Inflammatory macrophage treated with lipopolysaccharide for 4 hours (primary cell): ENCODE data around the gene G6PC2.
"Not testable (repeated sequence)": the region's sequence is repeated elsewhere in the genome, so short reads cannot be mapped to it uniquely, and the experiment has no call there.

ENCODE experiments used
- DNase-seq: peaks from one replicate; pipeline ENCODE4 v3.0.0-alpha.2; 2020

G6PC2 gene, protein sequence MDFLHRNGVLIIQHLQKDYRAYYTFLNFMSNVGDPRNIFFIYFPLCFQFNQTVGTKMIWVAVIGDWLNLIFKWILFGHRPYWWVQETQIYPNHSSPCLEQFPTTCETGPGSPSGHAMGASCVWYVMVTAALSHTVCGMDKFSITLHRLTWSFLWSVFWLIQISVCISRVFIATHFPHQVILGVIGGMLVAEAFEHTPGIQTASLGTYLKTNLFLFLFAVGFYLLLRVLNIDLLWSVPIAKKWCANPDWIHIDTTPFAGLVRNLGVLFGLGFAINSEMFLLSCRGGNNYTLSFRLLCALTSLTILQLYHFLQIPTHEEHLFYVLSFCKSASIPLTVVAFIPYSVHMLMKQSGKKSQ

DNA sequence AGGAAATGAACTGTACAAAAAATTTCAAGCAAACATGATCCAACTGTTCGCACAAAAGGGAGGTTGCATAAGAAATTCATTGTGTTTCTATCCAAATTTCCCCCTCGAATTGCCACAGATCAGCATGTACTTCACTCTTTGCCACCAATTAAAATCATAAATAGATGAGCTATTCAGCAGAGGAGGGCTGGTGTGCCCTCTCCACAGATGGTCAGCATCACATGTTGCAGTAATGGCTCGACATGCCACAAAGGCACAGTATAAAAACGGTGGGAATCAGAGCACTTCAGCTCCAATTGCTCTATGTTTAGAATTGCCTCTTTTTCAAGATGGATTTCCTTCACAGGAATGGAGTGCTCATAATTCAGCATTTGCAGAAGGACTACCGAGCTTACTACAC, at the start of gene G6PC2:
G6PC2 (plus strand) TSS at position 289 of the 400 bp plus-strand sequence; CDS start at position 330, 41 bp downstream.
- no peak for DNase-seq

DNA sequence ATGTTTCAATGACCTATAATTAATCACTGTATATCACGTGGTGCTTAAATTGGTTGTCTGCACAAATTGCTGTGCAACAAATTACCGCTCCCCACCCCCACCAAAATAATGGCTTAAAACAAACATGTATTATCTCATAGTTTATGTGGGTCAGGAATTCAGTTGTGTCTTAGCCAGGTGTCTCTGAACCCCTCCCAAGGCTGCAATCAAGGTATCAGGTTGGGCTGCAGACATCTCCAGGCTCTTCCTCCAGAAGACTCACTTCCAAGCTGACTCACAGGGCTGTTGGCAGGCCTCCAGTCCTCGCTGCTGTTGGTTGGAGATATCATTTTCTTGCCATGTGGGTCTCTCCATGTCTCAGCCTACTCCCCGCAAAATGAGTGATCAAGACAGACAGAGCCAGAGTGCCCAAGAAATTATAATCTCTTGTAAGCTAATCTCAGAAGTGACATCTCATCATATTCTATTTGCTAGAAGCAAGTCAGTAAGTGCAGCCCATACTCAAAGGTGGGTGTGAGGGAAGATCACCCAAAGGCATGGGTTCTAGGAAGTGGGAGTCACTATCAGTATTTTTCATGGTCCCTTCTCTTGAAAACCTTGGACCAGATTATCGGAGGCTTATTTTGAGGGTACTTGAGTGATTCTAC, 49.3 kb upstream of the G6PC2 start:
- no peak for DNase-seq

DNA sequence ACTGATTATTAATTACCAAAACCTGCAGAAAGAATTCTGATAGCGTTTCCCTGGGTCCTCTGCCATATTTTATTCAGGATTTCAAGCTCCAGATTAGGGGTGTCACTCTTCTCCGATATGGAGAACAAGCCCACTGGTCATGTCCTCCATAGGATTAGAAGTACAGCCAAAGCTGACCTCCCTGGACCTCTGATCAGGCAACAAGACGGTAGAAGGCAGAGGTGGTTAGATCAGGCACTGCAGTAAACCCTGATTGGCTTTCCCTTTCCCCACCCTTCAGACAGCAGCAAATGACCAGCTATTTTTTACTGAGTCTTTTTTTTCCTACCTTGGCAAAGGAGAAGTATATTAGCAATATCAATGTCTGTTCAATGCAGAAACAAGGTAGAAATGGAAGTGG, 48.6 kb upstream of the G6PC2 start:
- no peak for DNase-seq

DNA sequence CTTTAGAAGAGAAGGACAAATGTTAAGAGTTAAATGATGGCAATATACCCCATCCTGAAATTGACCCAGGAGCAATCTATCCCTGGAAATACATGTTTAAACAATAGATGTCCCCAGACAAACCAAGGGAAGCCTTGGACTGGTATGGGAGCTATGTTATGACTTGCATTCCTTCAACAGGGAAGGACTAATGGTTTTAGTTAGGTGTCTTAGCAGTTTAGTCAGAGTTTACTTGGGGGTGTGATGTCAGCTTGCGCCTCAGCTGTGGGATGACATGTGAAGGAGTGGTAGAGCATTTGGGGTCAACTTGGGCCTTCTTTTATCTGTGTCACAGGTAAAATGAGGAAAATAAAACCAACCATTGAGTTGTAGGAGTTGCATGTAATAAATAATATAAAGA, 47.6 kb upstream of the G6PC2 start:
- DNase-seq = no peak

DNA sequence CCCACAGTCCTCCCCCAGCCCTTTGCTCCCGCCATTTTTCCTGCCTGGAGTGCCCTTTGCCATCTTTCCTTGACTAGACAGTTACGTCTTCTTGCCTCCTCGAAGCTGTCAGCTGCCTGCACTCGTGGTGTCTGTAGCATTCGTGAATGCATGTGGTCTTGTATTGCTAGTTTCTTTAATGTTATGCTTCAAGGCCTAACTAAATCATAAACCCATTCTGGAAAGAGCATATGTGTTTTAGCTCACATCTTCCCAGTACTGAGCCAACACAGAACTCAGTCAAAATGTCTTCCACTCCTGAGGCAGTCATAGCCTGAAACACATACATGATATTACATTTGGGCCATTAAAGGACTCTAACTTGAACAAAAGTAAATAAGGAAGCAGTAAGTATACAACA, 46.4 kb upstream of the G6PC2 start:
- DNase-seq = no peak

DNA sequence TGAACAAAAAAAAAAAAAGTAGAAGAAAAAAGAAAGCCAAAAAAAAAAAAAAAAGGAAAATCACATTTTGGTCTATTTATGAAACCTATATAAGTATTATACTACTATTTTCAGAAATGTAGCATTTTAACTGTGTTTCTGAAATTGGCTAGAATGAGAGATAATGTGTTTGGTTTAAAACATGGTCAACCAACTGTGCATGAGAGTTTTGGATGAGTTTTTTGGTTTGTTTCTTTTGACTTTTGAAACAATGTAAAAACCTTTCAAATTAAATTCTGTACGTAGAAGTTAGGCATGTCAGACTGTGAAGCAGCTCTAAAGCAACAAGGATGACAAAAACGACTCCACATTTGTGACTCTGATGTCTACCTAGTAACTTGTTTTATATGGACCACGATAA, 45.5 kb upstream of the G6PC2 start:
- DNase-seq = no peak

DNA sequence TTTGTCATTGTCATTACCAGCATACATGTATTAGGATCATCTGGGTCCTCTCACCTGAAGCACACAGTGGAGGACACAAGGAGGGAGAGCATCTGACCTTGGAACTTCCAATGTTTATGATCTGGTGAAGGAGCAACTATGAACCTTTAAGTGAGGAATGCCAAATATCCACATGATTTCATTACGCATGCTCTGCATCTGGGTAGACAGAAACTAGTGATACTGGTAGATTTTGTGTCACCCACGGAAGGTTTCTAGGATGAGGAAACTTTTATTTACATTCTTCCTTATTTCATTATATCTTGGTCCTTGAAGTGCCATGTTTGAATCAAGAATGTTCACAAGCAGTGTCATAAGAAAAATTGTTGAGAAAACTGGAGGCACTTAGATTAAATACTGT, 42.9 kb upstream of the G6PC2 start:
- DNase-seq = no peak

DNA sequence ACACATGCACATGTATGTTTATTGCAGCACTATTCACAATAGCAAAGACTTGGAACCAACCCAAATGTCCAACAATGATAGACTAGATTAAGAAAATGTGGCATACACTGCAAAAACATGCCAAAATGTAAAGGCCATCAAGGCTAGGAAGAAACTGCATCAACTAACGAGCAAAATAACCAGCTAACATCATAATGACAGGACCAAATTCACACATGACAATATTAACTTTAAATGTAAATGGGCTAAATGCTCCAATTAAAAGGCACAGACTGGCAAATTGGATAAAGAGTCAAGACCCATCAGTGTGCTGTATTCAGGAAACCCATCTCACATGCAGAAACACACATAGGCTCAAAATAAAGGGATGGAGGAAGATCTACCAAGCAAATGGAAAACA, 33.9 kb upstream of the G6PC2 start:
- DNase-seq = not testable (repeated sequence)

DNA sequence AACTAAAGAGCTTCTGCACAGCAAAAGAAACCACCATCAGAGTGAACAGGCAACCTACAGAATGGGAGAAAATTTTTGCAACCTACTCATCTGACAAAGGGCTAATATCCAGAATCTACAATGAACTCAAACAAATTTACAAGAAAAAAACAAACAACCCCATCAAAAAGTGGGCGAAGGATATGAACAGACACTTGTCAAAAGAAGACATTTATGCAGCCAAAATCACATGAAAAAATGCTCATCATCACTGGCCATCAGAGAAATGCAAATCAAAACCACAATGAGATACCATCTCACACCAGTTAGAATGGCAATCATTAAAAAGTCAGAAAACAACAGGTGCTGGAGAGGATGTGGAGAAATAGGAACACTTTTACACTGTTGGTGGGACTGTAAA, 30.7 kb upstream of the G6PC2 start:
- not testable (repeated sequence) for DNase-seq

DNA sequence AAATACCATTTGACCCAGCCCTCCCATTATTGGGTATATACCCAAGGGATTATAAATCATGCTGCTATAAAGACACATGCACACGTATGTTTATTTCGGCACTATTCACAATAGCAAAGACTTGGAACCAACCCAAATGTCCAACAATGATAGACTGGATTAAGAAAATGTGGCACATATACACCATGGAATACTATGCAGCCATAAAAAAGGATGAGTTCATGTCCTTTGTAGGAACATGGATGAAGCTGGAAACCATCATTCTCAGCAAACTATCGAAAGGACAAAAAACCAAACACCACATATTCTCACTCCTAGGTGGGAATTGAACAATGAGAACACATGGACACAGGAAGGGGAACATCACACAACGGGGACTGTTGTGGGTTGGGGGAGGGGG, 30.3 kb upstream of the G6PC2 start:
- not testable (repeated sequence) for DNase-seq

DNA sequence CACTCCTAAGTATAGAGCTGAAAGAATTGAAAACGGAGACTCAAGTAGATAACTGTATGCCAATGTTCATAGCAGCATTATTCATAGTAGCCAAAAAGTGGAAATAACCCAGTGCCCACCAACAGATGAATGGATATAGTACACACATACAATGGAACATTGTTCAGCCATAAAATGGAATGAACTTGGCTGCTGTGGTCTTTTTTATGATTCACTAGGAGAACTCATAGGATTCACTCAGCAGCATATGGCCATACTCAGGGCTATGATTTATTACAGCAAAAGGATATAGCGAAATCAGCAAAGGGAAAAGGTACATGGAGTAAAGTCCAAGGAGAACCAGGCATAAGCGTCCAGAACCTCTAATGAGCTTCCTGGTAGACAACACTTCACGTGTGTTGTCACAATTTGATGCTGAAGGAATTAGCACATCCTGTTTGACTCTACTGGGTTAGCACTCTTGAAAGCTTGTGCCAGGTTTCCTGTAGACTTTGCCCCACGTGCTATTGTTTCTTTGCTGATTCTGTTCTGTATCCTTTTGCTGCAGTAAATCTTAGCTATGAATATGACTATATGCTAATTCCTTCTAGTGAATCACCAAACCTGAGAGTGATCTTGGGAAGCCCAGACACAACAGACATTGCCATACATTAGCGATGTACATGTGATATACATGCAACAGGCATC, 26.6 kb upstream of the G6PC2 start:
- no peak for DNase-seq

DNA sequence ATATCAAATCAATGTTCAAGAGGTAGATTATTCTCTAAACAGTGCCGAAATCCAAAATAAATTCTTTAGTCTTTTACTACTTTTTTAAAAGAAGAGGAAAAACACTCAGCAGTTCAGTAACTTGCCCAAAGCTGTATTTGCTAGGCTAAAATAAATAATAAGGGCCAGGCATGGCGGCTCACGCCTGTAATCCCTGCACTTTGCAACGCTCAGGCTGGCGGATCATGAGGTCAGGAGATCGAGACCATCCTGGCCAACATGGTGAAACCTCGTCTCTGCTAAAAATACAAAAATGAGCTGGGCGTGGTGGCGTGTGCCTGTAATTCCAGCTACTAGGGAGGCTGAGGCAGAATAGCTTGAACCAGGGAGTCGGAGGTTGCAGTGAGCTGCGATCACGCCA, 18.9 kb upstream of the G6PC2 start:
- DNase-seq = not testable (repeated sequence)

DNA sequence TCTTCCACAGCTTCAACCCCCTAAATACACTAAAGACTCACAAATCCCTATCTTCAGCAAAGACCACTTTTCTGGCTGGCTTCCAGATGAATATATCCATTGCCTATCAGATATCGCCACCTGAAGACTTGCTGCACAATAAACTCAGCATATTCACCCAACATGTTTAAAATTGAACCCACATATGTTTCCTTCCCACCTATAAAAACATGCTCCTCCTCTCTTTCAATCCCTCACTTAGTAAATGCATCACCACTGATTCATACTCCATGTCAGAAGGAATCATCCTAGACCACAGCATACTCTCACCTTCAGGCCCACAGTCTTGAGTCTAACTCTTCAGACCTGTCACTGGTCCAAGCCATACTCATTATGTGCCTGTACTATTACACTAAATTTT, 16.1 kb upstream of the G6PC2 start:
- no peak for DNase-seq

DNA sequence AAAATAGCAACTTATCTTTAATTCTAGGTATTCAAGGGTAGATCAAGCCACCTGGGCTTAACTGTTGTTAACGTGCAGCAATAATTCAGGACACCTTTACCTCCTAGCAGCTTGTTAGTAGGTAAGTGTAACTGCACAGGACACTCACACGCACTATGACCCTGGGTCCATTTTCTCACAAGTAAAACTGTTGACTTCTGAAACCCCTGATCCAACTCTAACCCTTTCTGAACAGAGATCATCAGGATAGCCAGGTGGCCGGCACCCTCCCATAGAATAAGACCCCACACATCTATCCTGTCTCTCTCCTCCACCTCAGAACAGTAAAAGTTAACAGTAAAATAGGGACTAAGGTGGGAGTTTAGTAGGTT, 11.5 kb upstream of the G6PC2 start:
- no peak for DNase-seq

DNA sequence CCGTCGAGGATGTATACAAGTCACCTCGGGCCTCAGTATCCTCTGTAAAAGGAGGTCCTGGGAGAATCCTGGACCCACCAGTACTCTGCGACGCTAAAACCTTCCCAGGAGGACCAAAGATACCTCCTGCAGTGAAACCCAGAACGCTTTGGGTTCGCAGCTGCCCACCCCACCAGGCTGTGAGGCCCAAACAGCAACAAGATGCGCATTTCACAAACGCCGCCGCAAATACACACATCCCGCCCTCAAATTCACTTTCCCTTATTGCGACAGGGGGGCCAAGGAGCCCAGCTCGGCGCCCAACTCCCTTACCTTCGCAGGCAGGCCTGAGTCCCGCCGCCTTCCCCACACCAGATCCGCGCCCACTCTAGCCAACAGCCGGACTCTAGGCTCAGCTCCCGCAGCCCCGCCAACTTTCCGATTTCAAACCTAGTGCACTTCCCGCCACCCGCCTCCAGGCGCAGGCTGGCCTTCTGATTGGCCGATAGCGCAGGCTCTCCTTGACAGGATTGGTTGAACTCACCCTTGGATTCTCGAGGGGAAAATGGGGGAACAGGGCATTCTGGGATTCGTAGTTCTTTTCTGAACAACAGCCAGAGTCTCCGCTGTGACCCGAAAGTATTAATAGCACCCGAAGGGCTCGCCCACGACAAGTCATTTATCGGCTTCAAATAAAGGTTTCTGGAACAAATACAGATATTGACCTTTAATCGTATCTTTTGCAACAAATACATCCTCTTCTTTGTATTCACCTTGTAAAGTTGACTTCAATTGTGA, 10.9 kb upstream of the G6PC2 start, which contains the start of gene SPC25:
SPC25 (minus strand) TSS at position 425 of the 777 bp plus-strand sequence. CDS start 911 bp downstream, outside the sequence.
- peak; percentile 91 for DNase-seq

DNA sequence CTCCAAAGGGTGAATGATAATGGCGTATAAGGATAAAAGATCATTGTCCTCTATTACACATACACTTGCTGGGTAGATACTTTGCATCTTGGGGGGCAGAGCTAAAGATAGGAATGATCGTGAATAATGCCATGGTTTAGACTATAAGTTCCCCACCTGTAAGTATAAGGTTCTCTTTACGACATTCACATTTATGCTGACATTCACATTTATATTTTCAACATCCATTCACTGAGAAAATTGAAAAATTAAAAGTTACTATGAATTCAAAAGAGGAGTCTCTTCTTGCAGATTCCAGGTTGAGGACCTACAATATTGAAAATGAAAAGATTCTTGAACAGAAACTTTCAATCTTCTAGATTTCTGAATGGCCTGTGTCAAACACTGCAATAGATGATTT, 8.8 kb upstream of the G6PC2 start:
- DNase-seq = no peak

DNA sequence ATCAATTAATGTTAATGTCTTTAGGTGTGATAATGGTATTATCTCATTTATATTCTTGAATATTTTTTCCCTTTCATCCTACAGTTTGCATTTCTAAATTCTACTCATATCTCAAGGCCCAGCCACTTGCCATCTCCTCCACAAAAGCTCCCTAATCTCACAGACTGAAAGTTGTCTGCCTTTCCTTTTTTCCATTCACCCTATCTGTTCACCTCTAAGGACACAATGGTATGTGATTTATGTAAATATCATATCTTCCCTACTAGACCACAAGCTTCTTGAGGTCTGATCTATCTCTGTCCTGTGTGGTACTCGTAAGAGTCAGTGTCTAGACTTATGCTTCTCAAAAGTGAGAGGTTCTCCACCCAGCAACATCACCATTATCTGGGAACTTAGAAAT, 7.0 kb upstream of the G6PC2 start:
- no peak for DNase-seq

DNA sequence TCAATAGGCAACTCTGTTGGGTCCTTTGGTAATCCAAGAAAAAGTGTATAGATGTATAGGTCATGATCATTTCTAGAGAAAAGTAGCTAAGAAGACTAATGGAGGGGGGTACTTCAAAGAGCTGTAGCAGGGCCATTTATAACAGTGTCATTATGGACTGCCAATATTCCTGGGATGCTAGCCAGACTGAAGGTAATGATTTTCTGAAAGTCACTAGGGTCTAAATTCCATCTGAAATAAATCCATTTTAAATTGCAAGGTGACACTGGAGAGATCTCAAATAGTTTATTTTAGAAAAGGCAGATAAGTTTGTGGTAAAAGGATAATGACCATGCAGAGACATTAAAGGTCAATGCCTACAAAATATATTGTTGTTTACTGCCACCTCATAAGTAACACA, 6.4 kb upstream of the G6PC2 start:
- no peak for DNase-seq

DNA sequence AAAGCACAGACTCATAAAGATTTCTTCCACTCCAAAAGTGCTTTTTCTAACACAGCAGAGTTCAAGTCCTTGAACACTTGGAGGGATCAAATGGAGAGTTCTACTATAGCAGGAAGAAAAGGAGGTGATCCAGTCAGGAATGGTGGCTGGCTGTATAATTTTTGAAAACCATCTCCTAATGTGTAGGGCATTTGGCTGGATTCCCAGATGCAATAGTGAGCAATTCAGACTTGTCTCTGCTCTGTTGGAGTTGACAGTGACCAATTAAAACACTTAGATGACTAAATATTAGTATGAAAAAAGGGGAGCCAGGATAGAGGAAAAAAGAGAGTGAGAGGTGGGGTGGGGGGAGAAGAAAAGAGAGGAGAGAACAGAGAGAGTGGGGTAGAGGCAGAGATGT, 5.3 kb upstream of the G6PC2 start:
- no peak for DNase-seq

DNA sequence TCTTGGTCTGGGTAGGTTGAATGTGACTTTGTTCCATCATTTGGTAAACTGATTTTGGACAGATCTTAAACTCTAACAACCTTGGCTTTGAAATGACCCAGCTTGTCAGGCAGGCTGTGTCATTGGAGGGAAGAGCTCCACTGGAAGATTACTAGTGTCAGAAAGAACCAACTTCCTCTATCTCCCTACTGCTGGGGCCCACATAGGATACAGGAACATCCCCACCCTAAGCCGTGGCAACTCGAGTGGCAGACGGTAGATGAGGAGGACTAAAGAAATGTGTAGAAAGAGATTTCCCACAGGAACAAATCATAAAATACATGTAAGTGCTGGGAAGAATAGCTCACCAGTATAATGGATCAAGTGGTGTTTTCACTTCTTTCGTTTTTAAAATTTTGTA, 4.3 kb upstream of the G6PC2 start:
- peak; percentile 19 for DNase-seq

DNA sequence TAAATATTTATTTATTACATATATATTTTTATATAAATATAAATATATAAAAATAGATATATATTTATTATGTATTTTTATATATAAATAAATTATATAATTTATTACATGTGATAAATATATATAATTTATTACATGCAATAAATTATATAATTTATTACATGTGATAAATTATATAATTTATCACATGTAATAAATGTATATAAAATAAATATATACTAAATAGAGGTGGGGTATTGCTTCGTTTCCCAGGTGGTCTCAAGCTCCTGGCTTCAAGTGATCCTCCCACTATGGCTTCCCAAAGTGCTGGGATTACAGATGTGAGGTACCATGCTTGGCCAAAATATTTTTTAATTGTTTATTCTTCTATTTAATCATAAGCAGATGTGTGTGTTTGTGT, 3.6 kb upstream of the G6PC2 start:
- no peak for DNase-seq

DNA sequence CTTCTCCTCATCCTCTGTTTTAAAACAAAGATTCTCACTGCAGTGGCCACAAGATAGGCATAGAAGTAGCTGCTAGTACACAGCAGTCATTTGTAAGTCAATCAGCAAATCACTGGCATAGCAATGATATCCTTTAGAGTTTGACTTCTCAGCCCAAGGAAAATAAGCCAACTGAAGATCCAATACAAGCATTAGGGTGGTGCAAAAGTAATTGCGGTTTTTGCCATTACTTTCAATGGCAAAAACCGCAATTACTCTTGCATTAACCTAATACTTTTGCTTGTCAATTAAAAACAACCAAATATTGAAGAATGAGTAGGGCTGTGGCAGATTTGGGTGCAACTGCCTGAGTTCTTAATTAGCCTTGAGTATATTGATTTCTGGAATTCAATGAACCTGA, 2.8 kb downstream of the G6PC2 start:
- no peak for DNase-seq

DNA sequence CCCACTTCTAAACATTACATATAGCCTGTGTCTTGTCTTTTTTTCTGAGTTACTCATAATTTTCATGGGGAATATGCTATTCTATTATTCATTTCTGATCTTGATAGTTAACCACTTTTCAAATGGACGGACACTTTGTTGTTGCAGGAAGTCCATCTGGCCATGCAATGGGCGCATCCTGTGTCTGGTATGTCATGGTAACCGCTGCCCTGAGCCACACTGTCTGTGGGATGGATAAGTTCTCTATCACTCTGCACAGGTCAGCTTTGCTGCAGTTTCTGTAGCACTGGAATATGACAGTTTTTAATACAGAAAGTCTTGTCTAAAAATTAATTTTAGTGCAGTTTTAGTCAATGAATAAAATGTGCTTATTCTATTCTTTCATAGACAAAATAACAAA, 3.3 kb downstream of the G6PC2 start:
- DNase-seq = no peak
